Body of pancreas (tissue), 4 donors: ENCODE results near the gene SHROOM1.
A peak's percentile ranks its signal among the peaks of the same experiment; 100 is the strongest.

Experiments used
- POLR2A ChIP-seq, 3 donors: fragments of 450-650 bp; IDR thresholded peaks; one replicate each; pipeline ENCODE4 v1.6.1; 2016; ENCODE audit warnings: antibody characterized with exemption in 3 of 3, mild to moderate bottlenecking in 2 of 3
- TF ChIP-seq, protein P1 (sequence below), 7 experiments: fragments of 450-650 bp in 4 of 7; fragments of 200-600 bp in 3 of 7; sonication (generic) in 3 of 7; IDR thresholded peaks; one replicate each; pipeline ENCODE4 v1.5.1; 2016 to 2019; ENCODE audit warnings: antibody characterized with exemption in 7 of 7

- peak; percentile 91 to 99 (median 98) for TF ChIP-seq POLR2A (IDR thresholded peaks at IDR 0.05)
- TF ChIP-seq, protein P1, sequence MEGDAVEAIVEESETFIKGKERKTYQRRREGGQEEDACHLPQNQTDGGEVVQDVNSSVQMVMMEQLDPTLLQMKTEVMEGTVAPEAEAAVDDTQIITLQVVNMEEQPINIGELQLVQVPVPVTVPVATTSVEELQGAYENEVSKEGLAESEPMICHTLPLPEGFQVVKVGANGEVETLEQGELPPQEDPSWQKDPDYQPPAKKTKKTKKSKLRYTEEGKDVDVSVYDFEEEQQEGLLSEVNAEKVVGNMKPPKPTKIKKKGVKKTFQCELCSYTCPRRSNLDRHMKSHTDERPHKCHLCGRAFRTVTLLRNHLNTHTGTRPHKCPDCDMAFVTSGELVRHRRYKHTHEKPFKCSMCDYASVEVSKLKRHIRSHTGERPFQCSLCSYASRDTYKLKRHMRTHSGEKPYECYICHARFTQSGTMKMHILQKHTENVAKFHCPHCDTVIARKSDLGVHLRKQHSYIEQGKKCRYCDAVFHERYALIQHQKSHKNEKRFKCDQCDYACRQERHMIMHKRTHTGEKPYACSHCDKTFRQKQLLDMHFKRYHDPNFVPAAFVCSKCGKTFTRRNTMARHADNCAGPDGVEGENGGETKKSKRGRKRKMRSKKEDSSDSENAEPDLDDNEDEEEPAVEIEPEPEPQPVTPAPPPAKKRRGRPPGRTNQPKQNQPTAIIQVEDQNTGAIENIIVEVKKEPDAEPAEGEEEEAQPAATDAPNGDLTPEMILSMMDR (IDR thresholded peaks at IDR 0.05) = peak in 3 of 7 experiments; percentile 14 to 28 (median 16)
Measured at GRCh38 chr5:132866342-132867045, 36.0 kb upstream of the SHROOM1 start, which contains the start of the genes GDF9 and UQCRQ.
